Right lobe of liver (tissue), 6 donors: ENCODE measurements around the gene DEFB113. TPM values are rescaled to one million over a fixed set of nuclear protein-coding genes. Genes with fewer than 3 reads are reported as not detected.
"Not testable (repeated sequence)": the region's sequence is repeated elsewhere in the genome, so short reads cannot be mapped to it uniquely, and the experiment has no call there.

ENCODE experiments used
- ATAC-seq, 4 donors: fragments of 200-7000 bp; cut with Tn5 transposase; one replicate each; pipeline ENCODE4 v1.9.1; 2020; ENCODE audit warnings: mild to moderate bottlenecking in 4 of 4, moderate library complexity in 4 of 4
- DNase-seq, 3 donors: peaks; one replicate each; pipeline ENCODE4 v3.0.0-alpha.2; 2020
- H3K27ac ChIP-seq, 3 donors: fragments of 200-600 bp; one replicate each; pipeline ENCODE4 v1.8.0; 2022
- H3K27me3 ChIP-seq, 2 donors: fragments of 200-600 bp; one replicate each; pipeline ENCODE4 v1.8.0; 2022
- H3K36me3 ChIP-seq, 4 donors: fragments of 200-600 bp; sonication (generic) in 1 of 4; one replicate each; pipeline versions ENCODE4 v1.5.1 to v1.8.0; 2017 to 2022; ENCODE audit warnings: control low read depth in 1 of 4
- H3K4me1 ChIP-seq, 4 donors: fragments of 200-600 bp; sonication (generic) in 1 of 4; one replicate each; pipeline versions ENCODE4 v1.5.1 to v1.8.0; 2017 to 2022; ENCODE audit warnings: control low read depth in 1 of 4
- H3K4me3 ChIP-seq, 3 donors: fragments of 200-600 bp; one replicate each; pipeline ENCODE4 v1.8.0; 2022
- H3K9me3 ChIP-seq, 4 donors: fragments of 200-600 bp; sonication (generic) in 1 of 4; one replicate each; pipeline versions ENCODE4 v1.5.1 to v1.8.0; 2017 to 2022; ENCODE audit warnings: control low read depth in 1 of 4
- CTCF ChIP-seq, 4 donors: fragments of 200-600 bp in 3 of 4; fragments of 450-650 bp in 1 of 4; IDR thresholded peaks; one replicate each; pipeline versions ENCODE4 v1.5.1 to v1.8.0; 2016 to 2022; ENCODE audit warnings: antibody characterized with exemption in 4 of 4, mild to moderate bottlenecking in 2 of 4
- POLR2A ChIP-seq: fragments of 450-650 bp; IDR thresholded peaks from one replicate; pipeline ENCODE4 v1.6.1; 2017; ENCODE audit warnings: antibody characterized with exemption, mild to moderate bottlenecking
- WGBS: methylation state at CpG from one replicate; pipeline ENCODE4 v1.1.6; 2018; ENCODE audit warnings: low coverage, low lambda C conversion rate; ENCODE audit not compliant: insufficient coverage; ENCODE audit errors: missing lambda C conversion rate; 5-methylcytosine and 5-hydroxymethylcytosine counted together
- intact Hi-C, 2 donors: fragments of 100-400 bp; cut with DNase I; formaldehyde crosslinking; loops; one replicate each; pipeline versions ENCODE4 v1.11.2 to v1.14.1; 2022
- total RNA-seq, 6 experiments: library from RNA; depleted of rRNA in 2 of 6; stranded (reverse); fragments of >200 nt in 2 of 6; fragmentation: NEBNext Ultra II Directional in 3 of 6; extraction: Animal tissue kit (Norgen Biotek cat#: 25700) in 3 of 6; gene quantifications; one replicate each; pipeline versions ENCODE4 v1.1.0 to v1.2.4, GENCODE V29; 2016 to 2023
- donor health status: DM: no; HTN: yes; CAD: no.
- donor health status: DM: no; HTN: no; CAD: no.
- donor health status: DM: no; HTN: no; CAD: no.
- donor health status: DM: no; HTN: yes; CAD: no.
- donor health status: DM: no; HTN: yes; CAD: no.

DEFB113 gene
- total RNA-seq, 6 experiments from 2014 or later = not detected

GRCh38 chr6:49946835-49947234 is 22.6 kb downstream of the DEFB113 start:
- WGBS = 90% methylated on average over 2 of the region's 2 CpGs
- intact Hi-C loops = no loop called here
- no peak for ATAC-seq
- H3K27me3 ChIP-seq = no peaks in the 10 kb centered on the region
- H3K4me1 ChIP-seq = no peaks in the 10 kb centered on the region
- no peak for DNase-seq
- no peak overlapping the region for H3K27ac ChIP-seq
- H3K36me3 ChIP-seq = no peaks in the 10 kb centered on the region
- H3K9me3 ChIP-seq = no peaks in the 10 kb centered on the region
- H3K4me3 ChIP-seq = no peak overlapping the region
- TF ChIP-seq POLR2A (no peak), CTCF (IDR thresholded peaks at IDR 0.05) (no peak)

- H3K9me3 ChIP-seq, ATAC-seq, intact Hi-C loops, H3K4me3 ChIP-seq, H3K27me3 ChIP-seq, H3K27ac ChIP-seq, DNase-seq, H3K4me1 ChIP-seq, H3K36me3 ChIP-seq: not testable (repeated sequence)
- WGBS = 80% methylated on average over 3 of the region's 3 CpGs
These were observed 25.4 kb downstream of the DEFB113 start for GRCh38 chr6:49944068-49944467.

GRCh38 chr6:49939993-49940498 is 29.4 kb downstream of the DEFB113 start:
- H3K27me3 ChIP-seq = no peaks in the 10 kb centered on the region
- TF ChIP-seq CTCF (IDR thresholded peaks at IDR 0.05) (no peak), POLR2A (no peak)
- H3K36me3 ChIP-seq = no peaks in the 10 kb centered on the region
- H3K4me3 ChIP-seq = no peak overlapping the region
- WGBS = 93% methylated on average over 2 of the region's 3 CpGs
- DNase-seq = no peak
- H3K27ac ChIP-seq = no peak overlapping the region
- intact Hi-C loops = no loop called here
- no peaks in the 10 kb centered on the region for H3K4me1 ChIP-seq
- H3K9me3 ChIP-seq = no peaks in the 10 kb centered on the region
- ATAC-seq = no peak

GRCh38 chr6:49937811-49938210 is 31.6 kb downstream of the DEFB113 start:
- Histone ChIP-seq H3K36me3 (no peaks in the 10 kb centered on the region), H3K9me3 (no peaks in the 10 kb centered on the region), H3K4me1 (no peaks in the 10 kb centered on the region), H3K27me3 (no peaks in the 10 kb centered on the region), H3K4me3 (no peak overlapping the region), H3K27ac (no peak overlapping the region)
- DNase-seq (no peak), ATAC-seq (no peak)
- intact Hi-C loops = no loop called here
- TF ChIP-seq POLR2A = no peak

- WGBS = 53% methylated on average over 2 of the region's 2 CpGs
- DNase-seq (no peak), ATAC-seq (no peak)
- intact Hi-C loops = no loop called here
- TF ChIP-seq POLR2A (no peak), CTCF (IDR thresholded peaks at IDR 0.05) (no peak)
- Histone ChIP-seq H3K4me3 (no peak overlapping the region), H3K4me1 (no peaks in the 10 kb centered on the region), H3K9me3 (no peaks in the 10 kb centered on the region), H3K27me3 (no peaks in the 10 kb centered on the region), H3K36me3 (no peaks in the 10 kb centered on the region), H3K27ac (no peak overlapping the region)
These were observed 32.4 kb downstream of the DEFB113 start for GRCh38 chr6:49937017-49937416.

GRCh38 chr6:49935387-49935786 is 34.0 kb downstream of the DEFB113 start:
- TF ChIP-seq POLR2A (no peak), CTCF (IDR thresholded peaks at IDR 0.05) (no peak)
- Histone ChIP-seq H3K9me3 (no peaks in the 10 kb centered on the region), H3K27ac (no peak overlapping the region), H3K4me1 (no peaks in the 10 kb centered on the region), H3K4me3 (no peak overlapping the region), H3K27me3 (no peaks in the 10 kb centered on the region), H3K36me3 (no peaks in the 10 kb centered on the region)
- 72% methylated on average over 2 of the region's 3 CpGs for WGBS
- DNase-seq (no peak), ATAC-seq (no peak)
- intact Hi-C loops = no loop called here
